Hepatocyte (in vitro differentiated cells): ENCODE data around the gene JKAMP. TPM values are rescaled to one million over a fixed set of nuclear protein-coding genes. Genes with fewer than 3 reads are reported as not detected.

Experiments
- DNase-seq: peaks from one replicate; pipeline ENCODE4 v3.0.0-alpha.2; 2016; ENCODE audit warnings: low spot score
- H2AFZ ChIP-seq: fragments of 200-600 bp; sonication (generic); 2 replicates; pipeline ENCODE4 v1.6.0; 2016; ENCODE audit warnings: antibody characterized with exemption, mild to moderate bottlenecking
- H3K27ac ChIP-seq: fragments of 200-600 bp; sonication (generic); 2 replicates; pipeline ENCODE4 v1.5.1; 2016; ENCODE audit warnings: mild to moderate bottlenecking
- H3K27me3 ChIP-seq: fragments of 200-600 bp; sonication (generic); 2 replicates; pipeline ENCODE4 v1.6.1; 2016
- H3K36me3 ChIP-seq: fragments of 200-600 bp; sonication (generic); replicated peaks from 2 replicates; pipeline ENCODE4 v1.5.1; 2016; ENCODE audit warnings: low read depth; ENCODE audit not compliant: insufficient read depth
- H3K4me1 ChIP-seq: fragments of 200-600 bp; sonication (generic); 2 replicates; pipeline ENCODE4 v1.5.1; 2016; ENCODE audit warnings: mild to moderate bottlenecking, moderate library complexity; ENCODE audit not compliant: insufficient read depth
- H3K4me2 ChIP-seq: fragments of 200-600 bp; sonication (generic); 2 replicates; pipeline ENCODE4 v1.6.0; 2016
- H3K4me3 ChIP-seq: fragments of 200-600 bp; sonication (generic); 2 replicates; pipeline ENCODE4 v1.5.1; 2016; ENCODE audit warnings: mild to moderate bottlenecking
- H3K79me2 ChIP-seq: fragments of 200-600 bp; sonication (generic); 2 replicates; pipeline ENCODE4 v1.6.0; 2017; ENCODE audit warnings: mild to moderate bottlenecking
- H3K9me2 ChIP-seq: fragments of 200-600 bp; sonication (generic); replicated peaks from 2 replicates; pipeline ENCODE4 v1.6.0; 2017; ENCODE audit warnings: mild to moderate bottlenecking; ENCODE audit not compliant: insufficient read depth
- H3K9me3 ChIP-seq: fragments of 200-600 bp; sonication (generic); 2 replicates; pipeline ENCODE4 v1.5.1; 2016; ENCODE audit warnings: low read depth, mild to moderate bottlenecking
- H4K20me1 ChIP-seq: fragments of 200-600 bp; sonication (generic); 2 replicates; pipeline ENCODE4 v1.6.0; 2016; ENCODE audit warnings: mild to moderate bottlenecking; ENCODE audit not compliant: insufficient read depth, poor library complexity, severe bottlenecking
- EZH2 ChIP-seq: fragments of 200-600 bp; sonication (generic); IDR thresholded peaks from 2 replicates; pipeline ENCODE4 v1.6.1; 2016; ENCODE audit warnings: antibody characterized with exemption, mild to moderate bottlenecking, borderline replicate concordance
- EZH2phosphoT487 ChIP-seq: fragments of 200-600 bp; sonication (generic); IDR thresholded peaks from one replicate; pipeline ENCODE4 v1.6.1; 2018; ENCODE audit warnings: antibody characterized with exemption, mild to moderate bottlenecking, low read depth, moderate library complexity; ENCODE audit not compliant: unreplicated experiment, severe bottlenecking
- WGBS: methylation state at CpG from one replicate; pipeline ENCODE4 v1.1.6; 2016; ENCODE audit warnings: low lambda C conversion rate; ENCODE audit errors: missing lambda C conversion rate; 5-methylcytosine and 5-hydroxymethylcytosine counted together
- polyA plus RNA-seq: library from polyadenylated mRNA; unstranded; fragments of >200 nt; fragmentation: Nextera tagmentation; extraction: Ambion mirVana; gene quantifications from 2 replicates; pipeline ENCODE4 v1.2.1, GENCODE V29; 2016
- total RNA-seq: library from RNA; depleted of rRNA; stranded (reverse); fragments of >200 nt; gene quantifications from 2 replicates; pipeline ENCODE4 v1.2.3, GENCODE V29; 2014
- TF ChIP-seq, protein P1 (sequence below): fragments of 200-600 bp; sonication (generic); IDR thresholded peaks from 2 replicates; pipeline ENCODE4 v1.5.1; 2016; ENCODE audit warnings: antibody characterized with exemption, mild to moderate bottlenecking; ENCODE audit not compliant: poor library complexity

JKAMP gene, protein sequence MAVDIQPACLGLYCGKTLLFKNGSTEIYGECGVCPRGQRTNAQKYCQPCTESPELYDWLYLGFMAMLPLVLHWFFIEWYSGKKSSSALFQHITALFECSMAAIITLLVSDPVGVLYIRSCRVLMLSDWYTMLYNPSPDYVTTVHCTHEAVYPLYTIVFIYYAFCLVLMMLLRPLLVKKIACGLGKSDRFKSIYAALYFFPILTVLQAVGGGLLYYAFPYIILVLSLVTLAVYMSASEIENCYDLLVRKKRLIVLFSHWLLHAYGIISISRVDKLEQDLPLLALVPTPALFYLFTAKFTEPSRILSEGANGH
- total RNA-seq (83.8 and 94.9 TPM in 2 replicates), polyA plus RNA-seq (48.7 and 69.9 TPM in 2 replicates)

DNA sequence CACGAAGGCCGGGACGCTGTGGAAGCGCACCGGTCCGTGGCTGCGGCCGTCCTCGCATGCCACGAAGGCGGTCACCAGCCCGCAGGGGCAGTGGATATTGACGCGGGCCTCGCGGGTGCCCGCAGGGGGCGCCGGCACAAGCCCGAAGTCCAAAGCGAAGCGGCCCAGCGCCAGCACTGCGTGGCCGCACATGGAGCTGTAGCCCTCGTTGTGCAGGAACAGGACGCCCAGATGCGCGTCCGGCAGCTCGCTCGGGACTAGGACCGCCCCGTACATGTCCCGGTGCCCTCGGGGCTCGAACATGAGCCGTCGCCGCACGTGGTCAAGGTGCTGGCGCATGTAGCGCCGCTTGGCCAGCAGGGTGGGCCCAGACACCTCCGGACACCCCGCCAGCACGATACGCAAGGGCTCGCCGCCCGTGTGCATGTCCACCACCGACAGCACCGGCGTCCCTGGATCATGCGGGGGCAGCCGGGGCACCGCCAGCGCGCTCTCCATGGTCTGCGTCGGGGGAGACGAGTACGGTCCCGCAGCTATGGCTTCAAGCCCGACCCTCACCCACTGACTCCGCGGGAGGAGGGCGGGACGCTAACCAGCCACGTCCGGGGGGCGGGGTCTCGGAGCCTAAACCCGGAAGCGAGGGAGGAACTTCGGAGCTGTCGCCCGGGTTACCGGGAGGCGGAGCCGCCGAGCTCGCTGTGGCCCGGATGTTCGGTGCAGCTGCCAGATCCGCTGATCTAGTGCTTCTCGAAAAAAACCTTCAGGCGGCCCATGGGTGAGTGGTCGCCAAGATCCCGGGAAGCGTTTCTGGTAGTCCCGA lies at the start of gene JKAMP, which contains the start of gene L3HYPDH:
JKAMP (plus strand) TSS at position 699 of the 820 bp plus-strand sequence; CDS start at position 772, 73 bp downstream.
L3HYPDH (minus strand) TSS at position 590 of the 820 bp plus-strand sequence; CDS start at position 498, 92 bp downstream.
- Histone ChIP-seq H3K4me2 (peak within 1 kb of the TSS; percentile 93), H3K9me3 (no peaks in the 10 kb centered on the region), H3K27me3 (no peaks in the 10 kb centered on the region), H3K9me2 (no peaks in the 10 kb centered on the region), H3K79me2 (peaks cover 61% of the 10 kb centered on the region), H4K20me1 (peaks cover 4% of the 10 kb centered on the region), H3K36me3 (no peaks in the 10 kb centered on the region), H3K4me1 (peaks cover 34% of the 10 kb centered on the region), H3K4me3 (peak within 1 kb of the TSS; percentile 55), H3K27ac (peak within 1 kb of the TSS; percentile 92), H2AFZ (peak within 1 kb of the TSS; percentile 70)
- DNase-seq: peak; percentile 99
- TF ChIP-seq, protein P1, sequence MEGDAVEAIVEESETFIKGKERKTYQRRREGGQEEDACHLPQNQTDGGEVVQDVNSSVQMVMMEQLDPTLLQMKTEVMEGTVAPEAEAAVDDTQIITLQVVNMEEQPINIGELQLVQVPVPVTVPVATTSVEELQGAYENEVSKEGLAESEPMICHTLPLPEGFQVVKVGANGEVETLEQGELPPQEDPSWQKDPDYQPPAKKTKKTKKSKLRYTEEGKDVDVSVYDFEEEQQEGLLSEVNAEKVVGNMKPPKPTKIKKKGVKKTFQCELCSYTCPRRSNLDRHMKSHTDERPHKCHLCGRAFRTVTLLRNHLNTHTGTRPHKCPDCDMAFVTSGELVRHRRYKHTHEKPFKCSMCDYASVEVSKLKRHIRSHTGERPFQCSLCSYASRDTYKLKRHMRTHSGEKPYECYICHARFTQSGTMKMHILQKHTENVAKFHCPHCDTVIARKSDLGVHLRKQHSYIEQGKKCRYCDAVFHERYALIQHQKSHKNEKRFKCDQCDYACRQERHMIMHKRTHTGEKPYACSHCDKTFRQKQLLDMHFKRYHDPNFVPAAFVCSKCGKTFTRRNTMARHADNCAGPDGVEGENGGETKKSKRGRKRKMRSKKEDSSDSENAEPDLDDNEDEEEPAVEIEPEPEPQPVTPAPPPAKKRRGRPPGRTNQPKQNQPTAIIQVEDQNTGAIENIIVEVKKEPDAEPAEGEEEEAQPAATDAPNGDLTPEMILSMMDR: peak; percentile 68
- TF ChIP-seq EZH2phosphoT487: no peak
- 1% methylated on average over 75 of the region's 92 CpGs for WGBS

DNA sequence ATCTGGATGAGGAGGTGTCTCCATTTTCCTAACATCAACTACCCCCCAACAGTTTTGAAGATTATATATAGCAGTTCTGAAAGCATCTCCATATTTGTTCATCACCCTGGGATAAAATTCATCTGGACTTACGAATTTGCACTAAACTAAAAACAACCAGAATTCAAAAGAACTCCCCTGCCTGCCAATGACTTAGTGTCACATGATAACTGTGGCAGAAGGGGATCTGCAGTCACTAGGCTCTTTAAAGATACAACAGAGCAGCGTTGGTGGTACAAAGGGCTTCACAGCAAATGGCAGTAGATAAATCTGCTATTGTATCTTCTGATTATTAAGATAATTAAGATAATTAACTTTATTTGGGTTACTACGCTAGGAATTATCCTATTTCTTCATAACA lies 49.2 kb upstream of the JKAMP start:
- no peak for TF ChIP-seq EZH2phosphoT487
- TF ChIP-seq EZH2: no peak
- TF ChIP-seq, protein P1: no peak
- no peaks in the 10 kb centered on the region for H3K36me3 ChIP-seq
- 77% methylated on average over 3 of the region's 3 CpGs for WGBS

DNA sequence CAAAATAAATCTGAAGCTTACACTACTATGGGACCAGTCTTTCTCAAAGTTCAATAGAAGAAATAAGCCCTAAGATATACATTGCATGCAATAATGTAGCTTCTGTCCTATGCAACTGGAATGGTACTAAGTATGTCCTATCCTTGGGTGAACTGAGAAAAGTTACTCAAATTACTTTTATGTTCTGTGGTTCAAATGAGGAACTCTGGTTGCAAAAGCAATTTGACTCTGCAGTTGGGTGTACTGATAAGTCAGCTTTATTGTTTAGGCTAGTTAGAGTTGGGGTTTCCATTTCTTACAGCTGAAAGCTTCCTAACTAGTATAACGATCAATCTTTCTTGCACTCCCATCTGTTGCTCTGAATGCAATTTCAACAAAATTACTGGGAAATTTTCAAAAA lies 48.3 kb upstream of the JKAMP start:
- Histone ChIP-seq H3K4me2 (no peak overlapping the region), H4K20me1 (no peaks in the 10 kb centered on the region), H3K4me1 (no peaks in the 10 kb centered on the region), H3K36me3 (no peaks in the 10 kb centered on the region), H3K27me3 (no peaks in the 10 kb centered on the region), H3K27ac (no peak overlapping the region), H3K79me2 (no peaks in the 10 kb centered on the region), H2AFZ (no peak overlapping the region), H3K9me2 (no peaks in the 10 kb centered on the region), H3K4me3 (no peak overlapping the region), H3K9me3 (no peaks in the 10 kb centered on the region)
- no peak for TF ChIP-seq EZH2
- no peak for DNase-seq
- 91% methylated on average over 1 of the region's 1 CpG for WGBS

More for the DNA sequence above, 49.2 kb upstream of the JKAMP start:
- H2AFZ ChIP-seq: no peak overlapping the region
- H4K20me1 ChIP-seq: no peaks in the 10 kb centered on the region
- no peaks in the 10 kb centered on the region for H3K79me2 ChIP-seq
- H3K9me3 ChIP-seq: no peaks in the 10 kb centered on the region
- H3K4me3 ChIP-seq: no peak overlapping the region
- no peaks in the 10 kb centered on the region for H3K9me2 ChIP-seq
- no peak for DNase-seq
- H3K4me1 ChIP-seq: no peaks in the 10 kb centered on the region
- H3K27ac ChIP-seq: no peak overlapping the region
- no peaks in the 10 kb centered on the region for H3K27me3 ChIP-seq
- H3K4me2 ChIP-seq: no peak overlapping the region

DNA sequence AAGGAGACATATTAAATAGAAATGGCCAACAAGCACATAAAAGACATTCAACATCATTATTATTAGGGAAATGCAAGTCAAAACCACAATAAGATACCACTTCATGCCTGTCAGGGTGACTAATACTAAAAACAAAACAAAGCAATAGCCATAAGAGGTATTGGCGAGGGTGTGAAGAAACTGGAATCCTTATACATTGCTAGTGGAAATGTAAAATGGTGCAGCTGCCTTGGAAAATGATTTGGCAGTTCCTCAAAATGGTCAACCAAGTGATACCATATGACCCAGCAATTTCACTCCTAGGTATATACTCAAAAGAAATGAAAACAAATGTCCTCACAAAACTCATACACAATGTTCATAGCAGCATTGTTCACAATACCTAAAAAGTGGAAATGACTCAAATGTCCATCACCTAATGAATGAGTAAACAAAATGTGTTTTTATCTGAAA lies 46.1 kb upstream of the JKAMP start:
- Histone ChIP-seq H3K4me2 (no peak overlapping the region), H3K36me3 (no peaks in the 10 kb centered on the region), H3K27ac (no peak overlapping the region), H3K79me2 (no peaks in the 10 kb centered on the region), H3K27me3 (no peaks in the 10 kb centered on the region), H3K9me2 (no peaks in the 10 kb centered on the region), H3K9me3 (no peaks in the 10 kb centered on the region), H4K20me1 (no peaks in the 10 kb centered on the region), H3K4me1 (no peaks in the 10 kb centered on the region), H2AFZ (no peak overlapping the region), H3K4me3 (no peak overlapping the region)
- 79% methylated on average over 1 of the region's 1 CpG for WGBS
- DNase-seq: no peak
- TF ChIP-seq EZH2 (no peak), EZH2phosphoT487 (no peak)
- TF ChIP-seq, protein P1: no peak
